ENCODE data around the gene ABHD14A. TPM values are rescaled to one million over a fixed set of nuclear protein-coding genes. Genes with fewer than 3 reads are reported as not detected.
A peak's percentile ranks its signal among the peaks of the same experiment; 100 is the strongest.

The ABHD14A gene
- total and polyA plus RNA-seq, 3 donors from 2014 or later, result 27.7 to 51.6 (median 38.9) TPM

DNA sequence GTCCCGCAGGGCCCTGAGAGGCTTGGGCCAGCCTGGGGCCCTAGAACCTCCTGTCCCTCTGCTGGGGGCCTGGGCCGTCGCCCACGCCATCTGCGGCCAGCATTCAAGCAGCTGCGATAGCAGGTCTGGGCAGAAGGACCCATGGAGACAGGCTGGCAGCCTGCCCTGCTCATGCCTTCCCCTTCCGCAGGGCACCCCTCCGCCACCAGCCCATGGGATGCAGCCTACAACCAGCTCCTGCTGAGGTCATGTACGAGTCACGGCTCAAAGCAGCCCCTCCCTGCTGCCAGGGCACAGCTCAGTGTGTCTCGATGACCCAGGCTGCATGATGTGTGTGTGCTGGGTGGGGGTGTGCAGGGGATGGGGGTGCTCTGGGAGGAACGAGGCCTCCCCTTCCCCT lies 53.7 kb downstream of the ABHD14A start:
- no peak for TF ChIP-seq POLR2A (IDR thresholded peaks at IDR 0.05)
- TF ChIP-seq, protein P1, sequence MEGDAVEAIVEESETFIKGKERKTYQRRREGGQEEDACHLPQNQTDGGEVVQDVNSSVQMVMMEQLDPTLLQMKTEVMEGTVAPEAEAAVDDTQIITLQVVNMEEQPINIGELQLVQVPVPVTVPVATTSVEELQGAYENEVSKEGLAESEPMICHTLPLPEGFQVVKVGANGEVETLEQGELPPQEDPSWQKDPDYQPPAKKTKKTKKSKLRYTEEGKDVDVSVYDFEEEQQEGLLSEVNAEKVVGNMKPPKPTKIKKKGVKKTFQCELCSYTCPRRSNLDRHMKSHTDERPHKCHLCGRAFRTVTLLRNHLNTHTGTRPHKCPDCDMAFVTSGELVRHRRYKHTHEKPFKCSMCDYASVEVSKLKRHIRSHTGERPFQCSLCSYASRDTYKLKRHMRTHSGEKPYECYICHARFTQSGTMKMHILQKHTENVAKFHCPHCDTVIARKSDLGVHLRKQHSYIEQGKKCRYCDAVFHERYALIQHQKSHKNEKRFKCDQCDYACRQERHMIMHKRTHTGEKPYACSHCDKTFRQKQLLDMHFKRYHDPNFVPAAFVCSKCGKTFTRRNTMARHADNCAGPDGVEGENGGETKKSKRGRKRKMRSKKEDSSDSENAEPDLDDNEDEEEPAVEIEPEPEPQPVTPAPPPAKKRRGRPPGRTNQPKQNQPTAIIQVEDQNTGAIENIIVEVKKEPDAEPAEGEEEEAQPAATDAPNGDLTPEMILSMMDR (IDR thresholded peaks at IDR 0.05), result no peak
- Histone ChIP-seq H3K9me3 (no peaks in the 10 kb centered on the region), H3K4me3 (no peak overlapping the region), H3K4me1 (peaks cover 21% of the 10 kb centered on the region), H3K36me3 (ENCODE audit: low read depth, missing control alignments) (no peaks in the 10 kb centered on the region), H3K27ac (no peak overlapping the region), H3K27me3 (no peaks in the 10 kb centered on the region)
- 67% methylated on average over 12 of the region's 12 CpGs; no CpG with 5 or more reads in 1 of the 2 donors for WGBS, 2 donors
- DNase-seq, result peak; percentile 80
- intact Hi-C loops (cut with DNase I; ENCODE audit: low total_unique reads), result no loop called here

DNA sequence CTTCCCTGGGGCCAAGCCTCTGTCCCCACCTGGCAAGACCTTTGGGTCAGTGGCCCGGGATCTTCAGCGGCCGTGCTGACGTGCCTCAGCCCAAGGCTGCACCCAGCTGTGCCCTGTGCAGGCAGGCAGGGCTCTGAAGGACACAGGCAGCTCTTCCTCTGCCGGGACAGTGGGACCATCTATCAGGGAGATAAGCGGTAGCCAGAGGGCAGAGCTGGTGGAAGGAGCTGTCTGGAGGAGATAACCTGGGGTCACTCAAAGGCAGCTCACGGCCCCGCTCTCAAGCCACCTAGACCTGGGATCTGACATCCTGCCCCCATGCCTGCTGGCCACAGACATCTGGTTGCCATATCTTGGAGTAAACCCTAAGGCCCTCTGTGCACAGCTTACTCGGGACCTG lies 54.2 kb downstream of the ABHD14A start:
- H3K9me3 ChIP-seq, result no peaks in the 10 kb centered on the region
- H3K27ac ChIP-seq, result no peak overlapping the region

DNA sequence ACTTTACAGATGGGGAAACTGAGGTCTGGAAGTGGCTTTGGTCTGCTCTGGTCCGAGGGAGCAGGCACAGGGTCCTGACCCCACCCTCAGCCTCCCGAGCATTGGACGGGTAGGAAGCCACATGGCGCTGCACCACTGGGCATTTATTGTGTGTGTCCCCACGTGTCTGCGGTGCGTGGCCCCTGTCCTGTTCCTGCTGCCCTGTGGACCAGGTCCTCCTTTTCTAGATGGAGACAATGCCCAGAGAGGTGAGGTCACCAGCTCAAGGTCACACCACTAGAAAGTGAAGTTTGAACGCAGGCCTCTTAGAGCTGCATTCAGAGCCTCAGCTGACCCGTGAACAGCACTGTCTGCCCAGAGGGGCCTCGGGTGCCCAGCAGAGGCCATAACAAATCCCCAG lies 54.7 kb downstream of the ABHD14A start:
- no peak overlapping the region for H3K27ac ChIP-seq
- WGBS, 2 donors, result 84 to 89% methylated on average over 7 to 10 of the region's 10 CpGs
- intact Hi-C loops (cut with DNase I; ENCODE audit: low total_unique reads), result no loop called here
- no peaks in the 10 kb centered on the region for H3K9me3 ChIP-seq
- no peaks in the 10 kb centered on the region for H3K36me3 ChIP-seq (ENCODE audit: low read depth, missing control alignments)
- no peak for DNase-seq
- H3K4me3 ChIP-seq, result no peak overlapping the region
- TF ChIP-seq POLR2A (IDR thresholded peaks at IDR 0.05), result no peak
- TF ChIP-seq, protein P1 (IDR thresholded peaks at IDR 0.05), result no peak
- H3K27me3 ChIP-seq, result no peaks in the 10 kb centered on the region
- peaks cover 18% of the 10 kb centered on the region for H3K4me1 ChIP-seq

More for the DNA sequence above, 54.2 kb downstream of the ABHD14A start:
- Histone ChIP-seq H3K4me1 (peaks cover 18% of the 10 kb centered on the region), H3K4me3 (no peak overlapping the region), H3K27me3 (no peaks in the 10 kb centered on the region), H3K36me3 (ENCODE audit: low read depth, missing control alignments) (no peaks in the 10 kb centered on the region)
- 61 to 70% methylated on average over 7 to 9 of the region's 9 CpGs for WGBS, 2 donors
- DNase-seq, result peak; percentile 48
- intact Hi-C loops (cut with DNase I; ENCODE audit: low total_unique reads), result no loop called here
- TF ChIP-seq, protein P1 (IDR thresholded peaks at IDR 0.05), result no peak
- TF ChIP-seq POLR2A (IDR thresholded peaks at IDR 0.05), result no peak

Small RNAs within 50 kb of the gene (small RNA-seq; reads per million reads assigned to genes)
- gene AC115284.1, result 0 reads per million in 2 donors

Other genes with a start within 250 kb of the ABHD14A start
- gene IQCF6, start 195.8 kb upstream of the ABHD14A start, total RNA-seq, result 10 to 100 TPM; 12.3 to 23.4 TPM
- 30.4 TPM for gene IQCF6, start 195.8 kb upstream of the ABHD14A start, polyA plus RNA-seq (ENCODE audit: insufficient read depth, low read depth, low replicate concordance)
- 10 to 100 TPM; 20.1 to 78.0 TPM for gene IQCF2, start 113.4 kb upstream of the ABHD14A start, total RNA-seq
- 65.9 TPM for gene IQCF2, start 113.4 kb upstream of the ABHD14A start, polyA plus RNA-seq (ENCODE audit: insufficient read depth, low read depth, low replicate concordance)
- gene IQCF5, start 99.5 kb upstream of the ABHD14A start, total RNA-seq, result 100 to 1,000 TPM in 1 of 2 donors, 10 to 100 TPM in 1; 34.3 to 114 TPM
- gene IQCF5, start 99.5 kb upstream of the ABHD14A start, polyA plus RNA-seq (ENCODE audit: insufficient read depth, low read depth, low replicate concordance), result 78.9 TPM
- gene IQCF1, start 71.7 kb upstream of the ABHD14A start, total RNA-seq, result 10 to 100 TPM; 35.3 to 90.1 TPM
- 110 TPM for gene IQCF1, start 71.7 kb upstream of the ABHD14A start, polyA plus RNA-seq (ENCODE audit: insufficient read depth, low read depth, low replicate concordance)
- 10 to 100 TPM; 11.6 to 18.1 TPM for gene RRP9, start 33.2 kb upstream of the ABHD14A start, total RNA-seq
- gene RRP9, start 33.2 kb upstream of the ABHD14A start, polyA plus RNA-seq (ENCODE audit: insufficient read depth, low read depth, low replicate concordance), result 18.7 TPM
- gene PARP3, start 32.7 kb upstream of the ABHD14A start, total RNA-seq, result 10 to 100 TPM; 17.5 to 24.7 TPM
- gene PARP3, start 32.7 kb upstream of the ABHD14A start, polyA plus RNA-seq (ENCODE audit: insufficient read depth, low read depth, low replicate concordance), result 18.2 TPM
- under 1 TPM; 0.39 to 0.50 TPM for gene GPR62, start 19.7 kb upstream of the ABHD14A start, total RNA-seq
- gene GPR62, start 19.7 kb upstream of the ABHD14A start, polyA plus RNA-seq (ENCODE audit: insufficient read depth, low read depth, low replicate concordance), result 0.18 TPM
- 10 to 100 TPM; 47.1 to 54.1 TPM for gene PCBP4, start 7.6 kb upstream of the ABHD14A start, total RNA-seq
- 35.8 TPM for gene PCBP4, start 7.6 kb upstream of the ABHD14A start, polyA plus RNA-seq (ENCODE audit: insufficient read depth, low read depth, low replicate concordance)
- 10 to 100 TPM; 26.7 to 27.1 TPM for gene ABHD14B, start 1.0 kb upstream of the ABHD14A start, total RNA-seq
- gene ABHD14B, start 1.0 kb upstream of the ABHD14A start, polyA plus RNA-seq (ENCODE audit: insufficient read depth, low read depth, low replicate concordance), result 26.0 TPM
- gene ACY1, start 8.5 kb downstream of the ABHD14A start, total RNA-seq, result 10 to 100 TPM; 16.0 to 17.1 TPM
- gene ACY1, start 8.5 kb downstream of the ABHD14A start, polyA plus RNA-seq (ENCODE audit: insufficient read depth, low read depth, low replicate concordance), result 26.7 TPM
- 100 to 1,000 TPM; 491 to 999 TPM for gene RPL29, start 20.8 kb downstream of the ABHD14A start, total RNA-seq
- gene RPL29, start 20.8 kb downstream of the ABHD14A start, polyA plus RNA-seq (ENCODE audit: insufficient read depth, low read depth, low replicate concordance), result 965 TPM
- 10 to 100 TPM; 40.6 to 48.8 TPM for gene DUSP7, start 81.5 kb downstream of the ABHD14A start, total RNA-seq
- 25.1 TPM for gene DUSP7, start 81.5 kb downstream of the ABHD14A start, polyA plus RNA-seq (ENCODE audit: insufficient read depth, low read depth, low replicate concordance)
- gene POC1A, start 179.4 kb downstream of the ABHD14A start, total RNA-seq, result 10 to 100 TPM; 16.7 to 21.7 TPM
- gene POC1A, start 179.4 kb downstream of the ABHD14A start, polyA plus RNA-seq (ENCODE audit: insufficient read depth, low read depth, low replicate concordance), result 36.1 TPM
- 10 to 100 TPM; 49.9 to 51.4 TPM for gene ALAS1, start 223.1 kb downstream of the ABHD14A start, total RNA-seq
- gene ALAS1, start 223.1 kb downstream of the ABHD14A start, polyA plus RNA-seq (ENCODE audit: insufficient read depth, low read depth, low replicate concordance), result 54.2 TPM

Measured in testis (tissue), 3 donors.